ENCODE measurements around the gene NGB.

The NGB gene

GRCh38 chr14:77231721-77232120 lies 39.3 kb downstream of the NGB start:
- no peak for DNase-seq (ENCODE audit: low read depth, low spot score)

- DNase-seq (ENCODE audit: low read depth, low spot score) = no peak
Measured at GRCh38 chr14:77230914-77231313, 40.1 kb downstream of the NGB start.

- DNase-seq (ENCODE audit: low read depth, low spot score) = no peak
Measured at GRCh38 chr14:77228056-77228455, 43.0 kb downstream of the NGB start.

- no peak for DNase-seq (ENCODE audit: low read depth, low spot score)
Measured at GRCh38 chr14:77225892-77226557, 45.0 kb downstream of the NGB start.

- DNase-seq (ENCODE audit: low read depth, low spot score) = no peak
Measured at GRCh38 chr14:77225254-77225653, 45.8 kb downstream of the NGB start.

- no peak for DNase-seq (ENCODE audit: low read depth, low spot score)
Measured at GRCh38 chr14:77224212-77224611, 46.8 kb downstream of the NGB start.

- DNase-seq (ENCODE audit: low read depth, low spot score) = no peak
Measured at GRCh38 chr14:77222546-77223225, 48.3 kb downstream of the NGB start.

GRCh38 chr14:77221241-77221871 lies 49.6 kb downstream of the NGB start:
- DNase-seq (ENCODE audit: low read depth, low spot score) = no peak

GRCh38 chr14:77220246-77221017 lies 50.6 kb downstream of the NGB start:
- DNase-seq (ENCODE audit: low read depth, low spot score) = no peak

GRCh38 chr14:77219591-77219990 lies 51.4 kb downstream of the NGB start:
- DNase-seq (ENCODE audit: low read depth, low spot score) = no peak

- no peak for DNase-seq (ENCODE audit: low read depth, low spot score)
Measured at GRCh38 chr14:77217551-77217950, 53.5 kb downstream of the NGB start.
